Testis (tissue), 3 donors: ENCODE results near the gene COL21A1. TPM values are rescaled to one million over a fixed set of nuclear protein-coding genes. Genes with fewer than 3 reads are reported as not detected.

ENCODE experiments used
- DNase-seq: peaks from one replicate; pipeline ENCODE4 v3.0.0-alpha.2; 2019
- H3K27ac ChIP-seq, 2 donors: fragments of 200-600 bp; sonication (generic); one replicate each; pipeline ENCODE4 v1.5.1; 2019
- H3K27me3 ChIP-seq: fragments of 200-600 bp; sonication (generic); one replicate; pipeline ENCODE4 v1.5.1; 2019
- H3K36me3 ChIP-seq: fragments of 200-600 bp; sonication (generic); one replicate; pipeline ENCODE4 v1.5.1; 2017; ENCODE audit warnings: low read depth; ENCODE audit errors: missing control alignments
- H3K4me1 ChIP-seq: fragments of 200-600 bp; sonication (generic); one replicate; pipeline ENCODE4 v1.5.1; 2019
- H3K4me3 ChIP-seq, 2 donors: fragments of 200-600 bp; sonication (generic); one replicate each; pipeline ENCODE4 v1.5.1; 2017 to 2019
- H3K9me3 ChIP-seq: fragments of 200-600 bp; sonication (generic); one replicate; pipeline ENCODE4 v1.5.1; 2017
- POLR2A ChIP-seq: fragments of 450-650 bp; IDR thresholded peaks from one replicate; pipeline ENCODE4 v1.6.1; 2017; ENCODE audit warnings: antibody characterized with exemption, mild to moderate bottlenecking, moderate library complexity
- WGBS, 2 donors: methylation state at CpG; one replicate each; pipeline ENCODE4 v1.1.5; 2018; 5-methylcytosine and 5-hydroxymethylcytosine counted together
- intact Hi-C: fragments of 100-400 bp; cut with DNase I; formaldehyde crosslinking; loops from one replicate; pipeline ENCODE4 v1.15.1; 2023; ENCODE audit warnings: low total_unique reads
- polyA plus RNA-seq: library from polyadenylated mRNA; stranded (reverse); fragments of 350-450 nt; fragmentation: Illumina TruSeq; extraction: RNeasy Lipid Tissue Mini Kit (QIAGEN cat#74804); gene quantifications from one replicate; pipeline ENCODE4 v1.2.3, GENCODE V29; 2014; ENCODE audit warnings: low read depth, low replicate concordance; ENCODE audit not compliant: insufficient read depth
- total RNA-seq, 2 donors: library from RNA; depleted of rRNA; stranded (reverse); fragments of >200 nt; gene quantifications; one replicate each; pipeline ENCODE4 v1.2.3, GENCODE V29; 2016
- TF ChIP-seq, protein P1 (sequence below), 3 experiments: fragments of 450-650 bp in 2 of 3; fragments of 200-600 bp in 1 of 3; sonication (generic) in 1 of 3; IDR thresholded peaks; one replicate each; pipeline ENCODE4 v1.5.1; 2016 to 2019; ENCODE audit warnings: antibody characterized with exemption in 3 of 3, mild to moderate bottlenecking in 2 of 3, moderate library complexity in 1 of 3

The COL21A1 gene
- total and polyA plus RNA-seq, 3 donors from 2014 or later: 6.6 to 10.5 (median 7.1) TPM

- WGBS, 2 donors: 80 to 84% methylated on average over 2 of the region's 2 CpGs
Measured at GRCh38 chr6:56156643-56157042, 90.7 kb downstream of the COL21A1 start.

DNA sequence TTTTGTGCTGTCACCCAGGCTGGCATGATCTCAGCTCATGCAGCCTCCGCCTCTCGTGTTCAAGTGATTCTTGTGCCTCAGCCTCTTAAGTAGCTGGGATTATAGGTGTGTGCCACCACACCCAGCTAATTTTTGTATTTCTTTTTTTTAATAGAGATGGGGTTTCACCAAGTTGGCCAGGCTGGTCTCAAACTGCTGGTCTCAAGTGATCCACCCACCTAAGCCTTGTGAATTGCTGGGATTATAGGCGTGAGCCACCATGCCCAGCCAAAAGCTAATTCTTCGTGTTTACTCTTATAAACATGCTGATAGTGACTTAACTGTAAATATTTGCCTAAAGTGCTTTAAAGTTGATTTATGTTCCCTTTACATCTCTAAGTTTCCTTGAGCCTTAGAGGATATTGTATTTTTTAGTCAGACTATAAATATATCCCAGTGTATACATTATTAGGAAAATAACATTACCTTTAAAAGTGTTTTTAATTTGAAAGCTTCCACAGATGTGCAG is 91.7 kb downstream of the COL21A1 start:
- Histone ChIP-seq H3K36me3 (no peaks in the 10 kb centered on the region), H3K27ac (no peak overlapping the region), H3K4me1 (no peaks in the 10 kb centered on the region), H3K9me3 (no peaks in the 10 kb centered on the region), H3K4me3 (no peak overlapping the region), H3K27me3 (no peaks in the 10 kb centered on the region)
- 91 to 92% methylated on average over 4 of the region's 4 CpGs for WGBS, 2 donors
- TF ChIP-seq, protein P1, sequence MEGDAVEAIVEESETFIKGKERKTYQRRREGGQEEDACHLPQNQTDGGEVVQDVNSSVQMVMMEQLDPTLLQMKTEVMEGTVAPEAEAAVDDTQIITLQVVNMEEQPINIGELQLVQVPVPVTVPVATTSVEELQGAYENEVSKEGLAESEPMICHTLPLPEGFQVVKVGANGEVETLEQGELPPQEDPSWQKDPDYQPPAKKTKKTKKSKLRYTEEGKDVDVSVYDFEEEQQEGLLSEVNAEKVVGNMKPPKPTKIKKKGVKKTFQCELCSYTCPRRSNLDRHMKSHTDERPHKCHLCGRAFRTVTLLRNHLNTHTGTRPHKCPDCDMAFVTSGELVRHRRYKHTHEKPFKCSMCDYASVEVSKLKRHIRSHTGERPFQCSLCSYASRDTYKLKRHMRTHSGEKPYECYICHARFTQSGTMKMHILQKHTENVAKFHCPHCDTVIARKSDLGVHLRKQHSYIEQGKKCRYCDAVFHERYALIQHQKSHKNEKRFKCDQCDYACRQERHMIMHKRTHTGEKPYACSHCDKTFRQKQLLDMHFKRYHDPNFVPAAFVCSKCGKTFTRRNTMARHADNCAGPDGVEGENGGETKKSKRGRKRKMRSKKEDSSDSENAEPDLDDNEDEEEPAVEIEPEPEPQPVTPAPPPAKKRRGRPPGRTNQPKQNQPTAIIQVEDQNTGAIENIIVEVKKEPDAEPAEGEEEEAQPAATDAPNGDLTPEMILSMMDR (IDR thresholded peaks at IDR 0.05): no peak
- no peak for TF ChIP-seq POLR2A
- intact Hi-C loops: no loop called here
- DNase-seq: no peak

More at GRCh38 chr6:56156643-56157042, 90.7 kb downstream of the COL21A1 start:
- H3K27ac ChIP-seq: no peak overlapping the region
- no peaks in the 10 kb centered on the region for H3K36me3 ChIP-seq
- DNase-seq: no peak
- no peaks in the 10 kb centered on the region for H3K9me3 ChIP-seq
- intact Hi-C loops: no loop called here
- H3K4me1 ChIP-seq: no peaks in the 10 kb centered on the region
- no peaks in the 10 kb centered on the region for H3K27me3 ChIP-seq
- TF ChIP-seq POLR2A: no peak
- TF ChIP-seq, protein P1 (IDR thresholded peaks at IDR 0.05): no peak
- no peak overlapping the region for H3K4me3 ChIP-seq

DNA sequence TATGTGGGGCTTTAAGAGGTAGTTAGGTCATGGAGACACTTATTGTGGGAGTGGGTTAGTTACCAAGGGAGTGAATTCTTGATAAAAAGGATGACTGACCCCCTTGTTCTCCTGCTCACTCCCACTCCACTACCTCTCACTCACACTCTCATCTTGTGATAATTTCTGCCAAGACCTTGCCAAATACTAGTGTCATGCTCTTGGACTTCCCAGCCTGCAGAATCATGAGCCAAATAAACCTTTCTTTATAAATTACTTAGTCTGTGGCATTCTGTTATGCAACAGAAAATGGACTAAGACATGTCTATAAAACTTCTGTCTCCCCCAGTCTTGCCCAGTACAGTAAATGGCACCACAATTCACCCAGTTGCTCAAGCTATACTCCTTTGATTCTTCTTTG is 93.3 kb downstream of the COL21A1 start:
- intact Hi-C loops: no loop called here
- TF ChIP-seq, protein P1 (IDR thresholded peaks at IDR 0.05): no peak
- TF ChIP-seq POLR2A: no peak
- Histone ChIP-seq H3K4me3 (no peak overlapping the region), H3K27ac (no peak overlapping the region), H3K9me3 (no peaks in the 10 kb centered on the region), H3K36me3 (no peaks in the 10 kb centered on the region), H3K4me1 (no peaks in the 10 kb centered on the region), H3K27me3 (no peaks in the 10 kb centered on the region)
- DNase-seq: no peak

GRCh38 chr6:56152611-56153010 is 94.8 kb downstream of the COL21A1 start:
- DNase-seq: no peak
- Histone ChIP-seq H3K9me3 (no peaks in the 10 kb centered on the region), H3K36me3 (no peaks in the 10 kb centered on the region), H3K27ac (no peak overlapping the region), H3K4me3 (no peak overlapping the region), H3K4me1 (no peaks in the 10 kb centered on the region), H3K27me3 (no peaks in the 10 kb centered on the region)
- TF ChIP-seq POLR2A: no peak
- TF ChIP-seq, protein P1 (IDR thresholded peaks at IDR 0.05): no peak
- 94 to 100% methylated on average over 1 of the region's 1 CpG for WGBS, 2 donors
- intact Hi-C loops: no loop called here

DNA sequence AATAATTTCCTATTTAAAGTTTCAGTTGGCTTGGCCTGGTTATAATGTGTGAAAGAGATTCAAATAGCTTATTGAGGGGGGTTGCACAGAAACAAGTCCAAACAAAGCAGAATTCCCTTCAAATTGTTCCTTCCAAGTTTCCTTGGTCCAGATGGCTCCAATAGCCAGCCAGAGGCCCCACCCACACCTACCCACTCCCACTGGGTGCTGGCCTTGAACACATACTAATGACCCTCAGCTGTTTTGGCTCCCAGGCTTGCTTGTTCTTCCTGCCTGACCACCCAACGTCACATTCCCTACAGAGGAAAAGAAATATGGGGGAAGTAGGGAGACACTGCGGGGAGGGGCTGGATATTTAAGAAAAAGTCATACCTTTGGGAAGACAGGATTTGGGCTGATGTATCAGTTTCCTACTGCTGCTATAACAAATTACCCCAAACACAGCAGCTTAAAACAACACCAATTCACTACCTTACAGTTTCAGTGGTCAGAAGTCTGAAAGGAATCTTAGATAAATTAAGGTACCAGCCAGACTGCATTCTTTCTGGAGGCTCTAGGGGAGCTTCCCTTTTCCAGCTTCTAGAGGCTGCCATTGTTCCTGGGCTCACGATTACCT is 95.7 kb downstream of the COL21A1 start:
- no peak overlapping the region for H3K4me3 ChIP-seq
- TF ChIP-seq, protein P1 (IDR thresholded peaks at IDR 0.05): no peak
- TF ChIP-seq POLR2A: no peak
- 50 to 68% methylated on average over 3 of the region's 3 CpGs for WGBS, 2 donors
- no peaks in the 10 kb centered on the region for H3K36me3 ChIP-seq
- H3K27ac ChIP-seq: no peak overlapping the region
- no peaks in the 10 kb centered on the region for H3K9me3 ChIP-seq
- no peaks in the 10 kb centered on the region for H3K27me3 ChIP-seq
- intact Hi-C loops: no loop called here
- no peaks in the 10 kb centered on the region for H3K4me1 ChIP-seq
- no peak for DNase-seq
